Measurements from ENCODE around the gene LMBRD2. TPM values are rescaled to one million over a fixed set of nuclear protein-coding genes. Genes with fewer than 3 reads are reported as not detected.

Gene LMBRD2
- total and polyA plus RNA-seq, 2 donors (not counting 3 experiments of a cell fraction or from before 2014, with no cell fraction given) = 1.2 to 5.2 TPM

DNA sequence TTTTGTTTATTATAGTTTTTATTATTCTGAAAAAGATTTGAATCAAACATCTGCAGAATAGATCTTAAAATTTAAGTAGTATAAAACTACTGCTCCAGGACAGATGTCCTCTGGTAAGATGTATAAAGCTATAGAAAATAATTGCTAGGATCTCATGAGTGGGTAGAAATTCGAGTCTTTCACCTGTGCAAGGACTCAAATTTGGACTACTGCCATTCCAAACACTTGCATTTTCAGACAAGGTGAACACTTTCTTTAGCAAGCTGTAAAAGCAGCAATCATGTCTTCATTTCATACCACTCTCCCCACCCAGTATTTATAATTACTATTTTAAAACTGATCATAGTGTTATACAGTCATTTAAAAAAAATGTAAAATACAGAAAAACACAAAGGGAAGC is 20.9 kb upstream of the LMBRD2 start:
- H3K9me3 ChIP-seq (replicated peaks; ENCODE audit: control insufficient read depth, insufficient read depth, low read length) = no peaks in the 10 kb centered on the region
- DNase-seq (ENCODE audit: low read depth, low spot score) (no peak), FAIRE-seq (no peak)
- intact Hi-C loops (cut with micrococcal nuclease) (loop anchor here (10.0 kb wide), 1 partner anchor 222 kb away; no protein-coding TSS in a partner anchor), dilution Hi-C loops (cut with MboI; ENCODE audit: extremely low pct_ligation_motif_present, low sequenced_read_pairs) (no loop called here)
- POLR2A ChIA-PET = no interaction called here
- CTCF ChIA-PET = interaction anchor here (1.5 kb wide), 1 partner anchor 11 kb away, joined by 3 read pairs; no protein-coding TSS in a partner anchor
- peaks cover 4 to 15% of the 10 kb centered on the region in 2 experiments for H3K36me3 ChIP-seq (ENCODE audit: control insufficient read depth in 2 of 2, extremely low read depth in 1 of 2, insufficient read depth in 2 of 2, low read length in 2 of 2)
- H3K27me3 ChIP-seq (ENCODE audit: control insufficient read depth in 2 of 2, insufficient read depth in 2 of 2, low read length in 2 of 2) = no peaks in the 10 kb centered on the region
- TF ChIP-seq, protein P1, sequence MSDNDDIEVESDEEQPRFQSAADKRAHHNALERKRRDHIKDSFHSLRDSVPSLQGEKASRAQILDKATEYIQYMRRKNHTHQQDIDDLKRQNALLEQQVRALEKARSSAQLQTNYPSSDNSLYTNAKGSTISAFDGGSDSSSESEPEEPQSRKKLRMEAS (IDR thresholded peaks at IDR 0.05; ENCODE audit: insufficient read depth, insufficient read length) = no peak
- no peak for TF ChIP-seq MYC (IDR thresholded peaks at IDR 0.05; ENCODE audit: low read depth, low read length)
- TF ChIP-seq EZH2 (IDR thresholded peaks at IDR 0.05; ENCODE audit: borderline replicate concordance, low read depth, low read length, severe bottlenecking) = no peak
- TF ChIP-seq, protein P2, sequence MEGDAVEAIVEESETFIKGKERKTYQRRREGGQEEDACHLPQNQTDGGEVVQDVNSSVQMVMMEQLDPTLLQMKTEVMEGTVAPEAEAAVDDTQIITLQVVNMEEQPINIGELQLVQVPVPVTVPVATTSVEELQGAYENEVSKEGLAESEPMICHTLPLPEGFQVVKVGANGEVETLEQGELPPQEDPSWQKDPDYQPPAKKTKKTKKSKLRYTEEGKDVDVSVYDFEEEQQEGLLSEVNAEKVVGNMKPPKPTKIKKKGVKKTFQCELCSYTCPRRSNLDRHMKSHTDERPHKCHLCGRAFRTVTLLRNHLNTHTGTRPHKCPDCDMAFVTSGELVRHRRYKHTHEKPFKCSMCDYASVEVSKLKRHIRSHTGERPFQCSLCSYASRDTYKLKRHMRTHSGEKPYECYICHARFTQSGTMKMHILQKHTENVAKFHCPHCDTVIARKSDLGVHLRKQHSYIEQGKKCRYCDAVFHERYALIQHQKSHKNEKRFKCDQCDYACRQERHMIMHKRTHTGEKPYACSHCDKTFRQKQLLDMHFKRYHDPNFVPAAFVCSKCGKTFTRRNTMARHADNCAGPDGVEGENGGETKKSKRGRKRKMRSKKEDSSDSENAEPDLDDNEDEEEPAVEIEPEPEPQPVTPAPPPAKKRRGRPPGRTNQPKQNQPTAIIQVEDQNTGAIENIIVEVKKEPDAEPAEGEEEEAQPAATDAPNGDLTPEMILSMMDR (IDR thresholded peaks at IDR 0.05; ENCODE audit: extremely low read depth in 1 of 2, insufficient read depth in 1 of 2, low read depth in 1 of 2, low read length in 2 of 2) = no peak
- H3K79me2 ChIP-seq (ENCODE audit: control insufficient read depth, insufficient read depth, low read length) = no peaks in the 10 kb centered on the region
- H4K20me1 ChIP-seq (replicated peaks; ENCODE audit: control insufficient read depth, extremely low read depth, insufficient read depth, low read length) = no peaks in the 10 kb centered on the region
- H2AFZ ChIP-seq (ENCODE audit: low read depth, low read length) = no peak overlapping the region
- no peaks in the 10 kb centered on the region for H3K4me1 ChIP-seq (ENCODE audit: control insufficient read depth, extremely low read depth, insufficient read depth, low read length)
- no peak overlapping the region for H3K4me3 ChIP-seq (replicated peaks in 1 of 3; ENCODE audit: insufficient read depth in 1 of 3, low read depth in 1 of 3, low read length in 3 of 3)
- no peak overlapping the region for H3K4me2 ChIP-seq (ENCODE audit: insufficient read depth, low read length)
- H3K9me1 ChIP-seq (replicated peaks; ENCODE audit: control insufficient read depth, extremely low read depth, insufficient read depth, low read length) = no peaks in the 10 kb centered on the region
- H3K9ac ChIP-seq (replicated peaks; ENCODE audit: extremely low read depth, insufficient read depth, low read length) = no peak overlapping the region
- no TSS peak for BruUV-seq (replicated peaks)
- no peak overlapping the region for H3K27ac ChIP-seq (ENCODE audit: insufficient read depth, low read depth, low read length)

DNA sequence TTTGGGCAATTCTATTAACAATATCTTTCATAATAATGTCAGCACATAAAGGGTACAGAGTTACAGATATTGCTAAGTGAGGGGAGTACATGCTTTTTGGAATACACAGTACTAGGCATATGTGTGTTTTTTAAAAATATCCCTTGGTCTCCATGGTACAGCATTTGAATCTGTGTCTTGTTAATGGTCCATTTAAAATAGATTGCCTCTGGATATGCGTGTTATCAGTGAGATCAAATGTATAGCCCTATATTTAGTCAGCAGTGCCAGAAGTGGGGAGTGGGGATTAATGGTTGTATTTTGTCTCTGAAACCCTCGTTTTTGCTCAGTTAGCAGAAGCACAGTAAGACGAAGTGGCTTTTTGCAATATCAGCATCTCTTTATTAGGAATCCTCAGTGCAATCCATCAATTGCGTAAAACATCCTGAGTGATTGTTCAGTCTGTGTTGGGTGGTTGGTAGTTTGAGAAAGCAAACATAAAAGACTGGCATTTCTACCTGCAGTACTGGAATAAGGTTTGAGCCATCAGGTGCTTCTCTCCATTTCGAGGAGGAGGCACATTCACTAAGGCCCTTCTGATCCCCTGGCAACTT is 19.2 kb upstream of the LMBRD2 start:
- no TSS peak for BruUV-seq (replicated peaks)
- ChIA-PET CTCF (interaction anchor here (0.7 to 1.5 kb wide), 2 partner anchors 11 to 92 kb away, joined by 3 read pairs; no protein-coding TSS in a partner anchor), POLR2A (no interaction called here)

More for the DNA sequence above, 19.2 kb upstream of the LMBRD2 start:
- H3K4me2 ChIP-seq (ENCODE audit: insufficient read depth, low read length) = no peak overlapping the region
- no peak overlapping the region for H3K9ac ChIP-seq (replicated peaks; ENCODE audit: extremely low read depth, insufficient read depth, low read length)
- no peaks in the 10 kb centered on the region for H3K9me1 ChIP-seq (replicated peaks; ENCODE audit: control insufficient read depth, extremely low read depth, insufficient read depth, low read length)
- intact Hi-C loops (cut with micrococcal nuclease) (loop anchor here (10.0 kb wide), 1 partner anchor 224 kb away; no protein-coding TSS in a partner anchor), dilution Hi-C loops (cut with MboI; ENCODE audit: extremely low pct_ligation_motif_present, low sequenced_read_pairs) (no loop called here)
- H3K27ac ChIP-seq (ENCODE audit: insufficient read depth, low read depth, low read length) = no peak overlapping the region
- no peaks in the 10 kb centered on the region for H4K20me1 ChIP-seq (replicated peaks; ENCODE audit: control insufficient read depth, extremely low read depth, insufficient read depth, low read length)
- no peaks in the 10 kb centered on the region for H3K27me3 ChIP-seq (ENCODE audit: control insufficient read depth in 2 of 2, insufficient read depth in 2 of 2, low read length in 2 of 2)
- DNase-seq (ENCODE audit: low read depth, low spot score) = no peak
- H3K36me3 ChIP-seq (ENCODE audit: control insufficient read depth in 2 of 2, extremely low read depth in 1 of 2, insufficient read depth in 2 of 2, low read length in 2 of 2) = peaks cover 4 to 15% of the 10 kb centered on the region in 2 experiments
- H2AFZ ChIP-seq (ENCODE audit: low read depth, low read length) = no peak overlapping the region
- no peaks in the 10 kb centered on the region for H3K79me2 ChIP-seq (ENCODE audit: control insufficient read depth, insufficient read depth, low read length)
- H3K4me1 ChIP-seq (ENCODE audit: control insufficient read depth, extremely low read depth, insufficient read depth, low read length) = no peaks in the 10 kb centered on the region
- TF ChIP-seq JUN (IDR thresholded peaks at IDR 0.05; ENCODE audit: borderline replicate concordance, insufficient read depth, insufficient read length, low read depth) = no peak
- TF ChIP-seq EZH2 (IDR thresholded peaks at IDR 0.05; ENCODE audit: borderline replicate concordance, low read depth, low read length, severe bottlenecking) = no peak
- TF ChIP-seq GATA2 (IDR thresholded peaks at IDR 0.05; ENCODE audit: insufficient read depth, insufficient read length, low read depth, low read length) = no peak
- no peak for TF ChIP-seq FOS (IDR thresholded peaks at IDR 0.05; ENCODE audit: borderline replicate concordance, insufficient read depth, low read length)
- TF ChIP-seq POLR2AphosphoS5 (IDR thresholded peaks at IDR 0.05; ENCODE audit: insufficient read depth, low read depth, low read length) = no peak
- TF ChIP-seq POLR2A (IDR thresholded peaks at IDR 0.05; ENCODE audit: low read depth, low read length) = no peak
- TF ChIP-seq, protein P2 (IDR thresholded peaks at IDR 0.05; ENCODE audit: extremely low read depth in 1 of 2, insufficient read depth in 1 of 2, low read depth in 1 of 2, low read length in 2 of 2) = no peak
- TF ChIP-seq, protein P1 (IDR thresholded peaks at IDR 0.05; ENCODE audit: insufficient read depth, insufficient read length) = no peak
- no peak overlapping the region for H3K4me3 ChIP-seq (replicated peaks in 1 of 3; ENCODE audit: insufficient read depth in 1 of 3, low read depth in 1 of 3, low read length in 3 of 3)
- no peak for FAIRE-seq
- no peaks in the 10 kb centered on the region for H3K9me3 ChIP-seq (replicated peaks; ENCODE audit: control insufficient read depth, insufficient read depth, low read length)

Data from endothelial cell of umbilical vein (primary cell).